GM19238 (cell line): ENCODE data around the gene ADD2.

Source experiments
- DNase-seq: peaks from one replicate; pipeline ENCODE4 v3.0.0; 2011; ENCODE audit warnings: low spot score; ENCODE audit not compliant: insufficient read length

The ADD2 gene

GRCh38 chr2:70703900-70704549 is 64.0 kb downstream of the ADD2 start:
- no peak for DNase-seq

DNA sequence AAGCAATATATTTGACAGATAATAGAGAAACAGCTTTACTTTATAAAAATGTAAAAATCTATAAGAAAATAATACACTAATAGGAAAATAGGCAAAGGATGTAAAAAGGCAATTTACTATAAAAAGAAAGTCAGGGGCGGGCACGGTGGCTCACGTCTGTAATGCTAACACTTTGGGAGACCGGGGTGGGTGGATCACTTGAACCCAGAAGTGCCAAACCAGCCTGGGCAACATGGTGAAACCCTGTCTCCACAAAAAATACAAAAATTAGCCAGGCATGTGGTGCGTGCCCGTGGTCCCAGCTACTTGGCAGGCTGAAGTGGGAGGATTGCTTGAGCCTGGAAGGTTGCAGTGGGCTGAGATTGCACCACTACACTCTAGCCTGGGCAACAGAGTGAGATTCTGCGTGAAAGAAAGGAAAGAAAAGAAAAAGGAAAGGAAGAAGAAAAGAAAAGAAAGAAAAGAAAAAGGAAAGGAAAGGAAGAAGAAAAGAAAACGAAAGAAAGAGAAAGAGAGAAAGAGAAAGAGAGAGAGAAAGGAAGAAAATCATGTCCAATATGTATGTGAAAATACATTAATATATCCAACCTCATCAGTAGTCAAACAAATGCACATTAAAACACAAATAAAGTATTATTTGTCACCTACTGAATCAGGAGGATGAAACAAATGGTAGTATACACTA is 65.1 kb downstream of the ADD2 start:
- DNase-seq, result no peak

DNA sequence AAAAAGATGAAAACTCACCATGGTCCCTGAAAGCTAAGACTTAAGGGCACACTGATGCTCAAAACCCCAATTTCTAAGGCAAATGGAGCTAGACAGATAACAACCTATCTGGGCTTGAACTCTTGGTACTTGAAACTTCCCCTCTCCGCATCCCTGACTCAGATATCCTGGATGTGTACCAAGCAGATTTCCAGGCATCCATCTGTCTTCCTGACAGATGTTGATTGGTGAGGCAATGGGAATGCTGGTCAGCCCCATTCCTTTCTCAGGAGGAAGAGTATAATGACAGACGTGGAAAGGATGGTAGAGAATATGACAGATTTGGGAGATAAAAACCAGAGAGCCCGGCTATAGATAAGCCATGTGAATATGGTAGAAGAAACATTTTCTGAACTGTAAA is 69.2 kb downstream of the ADD2 start:
- DNase-seq, result no peak

- no peak for DNase-seq
These were observed 70.2 kb downstream of the ADD2 start for GRCh38 chr2:70697603-70698383.

DNA sequence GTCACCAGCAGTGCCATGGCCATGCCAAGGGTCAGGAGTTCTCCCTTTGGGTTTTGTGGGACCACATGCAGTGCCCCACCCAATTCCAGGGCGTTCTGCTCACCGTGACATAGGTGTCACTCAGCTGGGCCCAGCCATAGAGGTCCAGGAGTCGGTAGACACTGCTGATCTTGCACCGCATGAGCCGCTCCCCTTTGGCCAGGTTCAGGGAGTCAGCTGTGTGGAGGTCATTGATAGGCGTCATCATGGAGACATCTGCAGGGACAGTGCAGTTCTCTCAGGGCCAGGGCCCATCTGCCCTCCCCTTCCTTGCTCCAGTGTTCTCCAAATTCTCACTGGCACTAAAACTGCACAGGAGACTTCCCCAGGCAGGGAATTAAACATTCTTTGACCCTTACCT is 71.9 kb downstream of the ADD2 start:
- no peak for DNase-seq

- DNase-seq, result no peak
These were observed 75.7 kb downstream of the ADD2 start for GRCh38 chr2:70692256-70692655.

DNA sequence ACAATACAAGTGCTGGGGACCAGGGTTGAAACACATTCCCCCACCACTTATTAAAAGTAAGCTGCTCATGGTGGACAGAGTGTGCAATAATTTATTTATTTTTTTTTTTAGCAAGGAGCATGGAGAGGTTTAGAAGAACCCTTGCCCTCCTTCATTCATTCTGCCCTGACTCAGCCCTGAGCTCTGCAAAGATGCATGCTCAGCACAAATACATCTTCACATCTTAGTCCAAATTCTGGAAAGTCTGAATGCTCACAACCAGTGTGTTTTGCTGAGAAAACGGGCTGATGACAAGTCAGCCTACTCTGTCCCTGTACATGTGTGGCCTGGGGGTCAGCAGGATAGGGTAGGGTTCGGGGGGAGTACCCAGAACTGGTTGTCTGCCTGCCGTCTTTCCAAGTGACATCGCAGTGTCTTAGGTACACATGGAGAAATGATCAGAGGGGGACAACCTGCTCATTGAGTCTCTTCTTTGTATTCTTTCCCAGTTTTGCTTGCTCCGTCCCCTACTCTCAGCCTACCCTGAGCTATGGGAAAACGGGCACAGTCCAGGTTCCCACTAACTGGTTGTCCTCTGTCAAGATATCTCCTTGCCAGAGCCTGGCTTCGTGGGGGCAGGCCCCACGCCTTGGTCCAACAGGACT is 76.4 kb downstream of the ADD2 start:
- DNase-seq, result no peak

GRCh38 chr2:70690846-70691245 is 77.2 kb downstream of the ADD2 start:
- DNase-seq, result no peak

- DNase-seq, result no peak
These were observed 79.6 kb downstream of the ADD2 start for GRCh38 chr2:70688427-70688826.

GRCh38 chr2:70687461-70687795 is 80.6 kb downstream of the ADD2 start:
- DNase-seq, result no peak

DNA sequence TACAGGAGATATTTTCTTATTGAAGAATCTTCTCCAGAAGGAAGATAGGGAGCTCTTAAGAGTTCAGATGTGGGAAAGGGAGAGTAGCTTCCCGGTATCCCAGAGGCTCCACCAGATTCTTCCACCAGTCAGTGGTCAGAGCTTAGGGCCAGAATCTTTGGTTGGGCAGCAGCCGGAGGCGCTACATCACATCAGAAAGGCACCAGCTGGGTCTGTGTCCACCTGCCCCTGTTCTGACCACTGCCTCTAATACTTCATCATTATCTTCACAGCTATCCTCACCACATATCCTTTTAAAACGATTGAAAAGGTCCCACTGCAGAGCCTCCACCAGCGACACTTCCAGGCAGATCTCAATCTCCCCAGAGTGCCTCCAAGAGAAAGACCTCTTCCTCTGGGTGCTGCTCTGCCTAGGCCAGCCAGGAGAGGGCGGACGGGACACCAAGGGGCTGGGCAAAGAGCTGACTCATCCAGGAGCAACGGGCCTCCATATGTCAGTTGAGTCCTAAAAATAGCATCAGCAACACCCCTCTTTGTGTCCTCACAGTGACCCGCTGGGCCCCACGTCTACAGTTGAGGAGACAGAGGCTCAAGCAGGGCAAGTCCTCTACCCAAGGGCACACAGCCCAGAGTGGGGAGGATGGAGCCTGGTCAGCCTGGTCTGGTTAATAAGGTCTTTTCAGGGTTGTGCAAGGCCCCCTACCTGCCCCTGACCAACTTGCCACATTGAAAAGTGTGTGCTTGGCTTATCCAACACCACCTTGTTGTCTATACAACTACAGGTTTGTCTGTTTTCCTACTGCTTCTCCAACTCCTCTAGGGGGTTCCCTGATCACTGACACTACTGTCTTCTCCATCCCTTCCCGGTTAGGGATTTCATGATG is 81.2 kb downstream of the ADD2 start:
- DNase-seq, result peak; percentile 9

DNA sequence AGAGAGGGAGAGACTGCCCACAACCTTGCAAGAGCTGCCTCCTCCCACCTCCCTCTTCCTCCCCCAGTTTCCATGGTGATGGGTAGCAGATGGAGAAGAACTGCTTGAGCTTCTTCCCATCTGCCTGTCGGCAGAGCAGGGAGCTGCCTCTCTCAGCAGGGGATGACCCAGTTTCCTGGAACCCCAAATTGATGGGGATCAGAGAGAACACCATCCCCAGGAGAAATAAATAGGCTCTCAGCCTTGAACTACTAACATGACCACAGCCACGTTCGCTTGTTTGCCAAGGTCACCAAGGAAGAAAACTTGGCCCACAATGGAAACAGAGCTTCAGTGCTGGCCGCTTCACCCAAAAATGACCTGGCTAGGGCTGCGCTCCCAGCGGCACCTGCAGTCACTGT is 82.2 kb downstream of the ADD2 start:
- no peak for DNase-seq

- no peak for DNase-seq
These were observed 83.0 kb downstream of the ADD2 start for GRCh38 chr2:70684846-70685622.

DNA sequence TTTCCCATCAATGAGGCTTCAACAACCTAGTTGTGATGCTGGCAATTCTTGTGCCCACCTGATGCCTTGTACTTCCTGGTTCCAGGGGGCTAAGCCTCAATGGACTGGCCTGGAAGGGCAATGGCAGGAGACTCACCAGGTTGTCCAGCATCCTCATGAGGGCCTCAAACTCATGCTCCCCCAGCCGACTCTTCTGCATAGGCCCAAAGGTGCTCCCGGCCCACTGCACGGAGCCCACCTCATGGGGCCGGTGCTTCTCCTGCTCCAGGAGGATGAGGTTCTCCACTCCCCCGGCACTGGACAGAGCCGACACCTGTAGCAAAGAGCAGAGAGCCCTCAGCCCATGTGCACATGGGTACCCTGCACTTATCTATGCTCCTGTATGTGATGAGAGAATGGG is 84.5 kb downstream of the ADD2 start:
- no peak for DNase-seq

DNA sequence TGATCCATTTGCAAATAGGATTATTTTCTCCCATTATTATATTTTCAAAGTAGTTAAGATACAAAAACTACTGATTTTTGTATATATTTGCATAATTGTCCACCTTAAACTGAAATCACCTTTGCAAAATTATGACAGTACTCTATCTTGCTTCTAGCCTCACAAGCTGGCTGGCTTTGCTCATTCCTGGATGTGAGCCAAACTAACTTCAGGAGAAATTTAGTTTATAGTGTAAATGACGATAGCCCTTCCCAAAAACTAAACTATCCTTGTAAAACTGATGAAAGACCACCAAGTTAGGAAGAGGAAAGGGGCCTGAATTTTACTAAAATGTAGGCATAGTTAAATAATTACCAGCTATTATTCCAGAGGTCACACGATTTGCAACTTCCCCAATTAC is 87.3 kb downstream of the ADD2 start:
- no peak for DNase-seq

DNA sequence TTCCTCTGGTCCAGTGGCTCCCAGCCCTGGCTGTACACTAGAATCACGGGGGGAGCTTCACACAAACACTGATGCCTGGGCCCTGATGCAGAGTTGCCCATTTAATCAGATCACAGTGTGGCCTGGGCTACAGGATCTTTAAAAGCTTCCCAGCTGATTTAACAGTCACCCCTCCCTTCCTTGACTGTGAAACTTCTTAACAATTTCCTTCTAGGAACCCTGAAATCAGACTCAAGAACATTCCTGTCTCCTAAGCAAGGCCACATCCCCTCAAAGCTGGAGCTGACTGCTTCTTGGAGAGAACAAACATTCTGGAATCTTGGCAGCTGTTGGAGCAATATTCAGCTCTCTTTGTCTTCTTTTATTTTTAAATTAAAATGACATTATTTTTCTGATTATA is 88.7 kb downstream of the ADD2 start:
- DNase-seq, result no peak

- DNase-seq, result no peak
These were observed 89.3 kb downstream of the ADD2 start for GRCh38 chr2:70678576-70679143.

- DNase-seq, result no peak
These were observed 91.5 kb downstream of the ADD2 start for GRCh38 chr2:70676301-70677035.

DNA sequence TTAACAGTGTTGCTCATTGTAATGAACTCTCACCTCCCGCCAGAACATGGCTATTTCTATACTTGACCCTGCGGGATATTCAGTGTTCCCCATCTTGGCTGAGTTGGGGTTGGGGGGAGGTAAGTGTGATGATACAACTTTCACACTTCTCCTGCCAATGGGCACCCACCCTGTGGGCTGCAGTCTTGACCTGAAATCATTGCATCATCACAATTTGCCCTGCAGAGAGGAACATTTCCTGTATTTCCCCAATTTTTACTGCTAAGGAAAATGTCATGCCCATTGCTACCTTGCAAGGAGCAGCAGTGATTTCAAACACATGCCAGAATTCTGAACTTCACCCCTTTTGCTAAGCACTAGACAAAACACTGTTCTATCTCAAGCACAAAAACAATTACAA is 92.1 kb downstream of the ADD2 start:
- DNase-seq, result no peak
